Liver (tissue), 3 donors: ENCODE measurements around the gene ACTL8.

Source experiments
- ATF3 ChIP-seq: IDR thresholded peaks from 2 replicates; pipeline ENCODE4 v1.6.1; 2016; ENCODE audit warnings: antibody characterized with exemption
- CTCF ChIP-seq: fragments of 150-350 bp; IDR thresholded peaks from 2 replicates; pipeline ENCODE4 v1.5.1; 2017; ENCODE audit warnings: improper control_type of control experiment, low read depth, low read length; ENCODE audit not compliant: missing input control
- EGR1 ChIP-seq, 2 donors: IDR thresholded peaks; 2 replicates each; pipeline ENCODE4 v1.6.1; 2016 to 2018; ENCODE audit warnings: antibody characterized with exemption in 2 of 2, low read depth in 2 of 2
- GABPA ChIP-seq, 2 donors: IDR thresholded peaks in 1 of 2; conservative IDR thresholded peaks in 1 of 2; 2 replicates each; pipeline ENCODE4 v1.6.1; 2016; ENCODE audit warnings: antibody characterized with exemption in 2 of 2, mild to moderate bottlenecking in 1 of 2, moderate library complexity in 1 of 2
- HNF4G ChIP-seq: IDR thresholded peaks from 2 replicates; pipeline ENCODE4 v1.6.1; 2016; ENCODE audit warnings: antibody characterized with exemption
- JUND ChIP-seq, 2 donors: IDR thresholded peaks; 2 replicates each; pipeline ENCODE4 v1.6.1; 2016; ENCODE audit warnings: antibody characterized with exemption in 2 of 2
- MAX ChIP-seq: IDR thresholded peaks from 2 replicates; pipeline ENCODE4 v1.6.1; 2016; ENCODE audit warnings: antibody characterized with exemption
- RAD21 ChIP-seq, 2 donors: IDR thresholded peaks; 2 replicates each; pipeline ENCODE4 v1.6.1; 2016; ENCODE audit warnings: antibody characterized with exemption in 2 of 2, mild to moderate bottlenecking in 2 of 2
- REST ChIP-seq: IDR thresholded peaks from 2 replicates; pipeline ENCODE4 v1.6.1; 2016; ENCODE audit warnings: antibody characterized with exemption, mild to moderate bottlenecking
- RXRA ChIP-seq, 2 donors: IDR thresholded peaks; 2 replicates each; pipeline ENCODE4 v1.6.1; 2017 to 2018; ENCODE audit warnings: antibody characterized with exemption in 2 of 2, mild to moderate bottlenecking in 1 of 2
- SP1 ChIP-seq: IDR thresholded peaks from 2 replicates; pipeline ENCODE4 v1.6.1; 2018; ENCODE audit warnings: antibody characterized with exemption, mild to moderate bottlenecking
- TAF1 ChIP-seq: conservative IDR thresholded peaks from 2 replicates; pipeline ENCODE4 v1.6.1; 2016; ENCODE audit warnings: antibody characterized with exemption, mild to moderate bottlenecking
- YY1 ChIP-seq: IDR thresholded peaks from 2 replicates; pipeline ENCODE4 v1.6.1; 2016; ENCODE audit warnings: antibody characterized with exemption, mild to moderate bottlenecking
- ZBTB33 ChIP-seq: IDR thresholded peaks from 2 replicates; pipeline ENCODE4 v1.6.1; 2016; ENCODE audit warnings: antibody characterized with exemption
- donor health status: healthy.
- donor health status: healthy.

GRCh38 chr1:17831597-17831996, 76.5 kb downstream of the ACTL8 start:
- TF ChIP-seq CTCF (no peak), SP1 (no peak), YY1 (no peak), ATF3 (no peak), EGR1 (IDR thresholded peaks at IDR 0.05; ENCODE audit: low read depth in 2 of 2) (no peak), MAX (no peak), RAD21 (IDR thresholded peaks at IDR 0.05) (no peak), REST (peak; percentile 99), TAF1 (no peak), JUND (IDR thresholded peaks at IDR 0.05) (no peak), HNF4G (no peak), GABPA (IDR thresholded peaks at IDR 0.05 in 1 of 2, conservative IDR thresholded peaks at IDR 0.05 in 1 of 2) (no peak), RXRA (IDR thresholded peaks at IDR 0.05) (no peak), ZBTB33 (no peak)
